Esophagus (tissue), 2 donors: ENCODE data around the gene KIF18B. TPM values are rescaled to one million over a fixed set of nuclear protein-coding genes. Genes with fewer than 3 reads are reported as not detected.

Experiments
- H3K27ac ChIP-seq, 2 donors: one replicate each; pipeline ENCODE4 v1.5.1; 2013; ENCODE audit warnings: low read depth in 2 of 2, mild to moderate bottlenecking in 2 of 2, inconsistent platforms in 1 of 2, low read length in 1 of 2, moderate library complexity in 1 of 2
- H3K27me3 ChIP-seq, 2 donors: one replicate each; pipeline ENCODE4 v1.6.1; 2013; ENCODE audit warnings: low read length in 2 of 2, control low read depth in 1 of 2, mild to moderate bottlenecking in 1 of 2; ENCODE audit not compliant: insufficient read depth in 2 of 2, control insufficient read depth in 1 of 2
- H3K36me3 ChIP-seq, 2 donors: one replicate each; pipeline ENCODE4 v1.6.1; 2013; ENCODE audit warnings: low read length in 1 of 2; ENCODE audit not compliant: control insufficient read depth in 2 of 2, insufficient read depth in 2 of 2
- H3K4me1 ChIP-seq, 2 donors: one replicate each; pipeline ENCODE4 v1.6.1; 2013; ENCODE audit warnings: low read length in 1 of 2; ENCODE audit not compliant: control insufficient read depth in 2 of 2, insufficient read depth in 2 of 2
- H3K4me3 ChIP-seq, 2 donors: one replicate each; pipeline ENCODE4 v1.5.1; 2013; ENCODE audit warnings: low read length in 2 of 2, mild to moderate bottlenecking in 2 of 2, low read depth in 1 of 2, moderate library complexity in 1 of 2
- H3K9me3 ChIP-seq, 2 donors: one replicate each; pipeline ENCODE4 v1.6.1; 2013; ENCODE audit warnings: mild to moderate bottlenecking in 2 of 2, low read depth in 1 of 2, low read length in 1 of 2, moderate library complexity in 1 of 2; ENCODE audit not compliant: control insufficient read depth in 2 of 2, insufficient read depth in 1 of 2
- WGBS, 2 donors: extraction: QIAGEN DNeasy Blood & Tissue Kit; methylation state at CpG; one replicate each; pipeline ENCODE4 v1.1.7; 2013; 5-methylcytosine and 5-hydroxymethylcytosine counted together
- polyA plus RNA-seq, 2 donors: library from polyadenylated mRNA; stranded (reverse); fragments of 200-250 nt; gene quantifications; one replicate each; pipeline ENCODE4 v1.2.3, GENCODE V29; 2013
- donor health status: healthy with polysubstance abuse.
- donor health status: Bipolar disorder and iron deficiency.

Gene KIF18B
- polyA plus RNA-seq, 2 donors = 4.3 to 7.3 TPM

DNA sequence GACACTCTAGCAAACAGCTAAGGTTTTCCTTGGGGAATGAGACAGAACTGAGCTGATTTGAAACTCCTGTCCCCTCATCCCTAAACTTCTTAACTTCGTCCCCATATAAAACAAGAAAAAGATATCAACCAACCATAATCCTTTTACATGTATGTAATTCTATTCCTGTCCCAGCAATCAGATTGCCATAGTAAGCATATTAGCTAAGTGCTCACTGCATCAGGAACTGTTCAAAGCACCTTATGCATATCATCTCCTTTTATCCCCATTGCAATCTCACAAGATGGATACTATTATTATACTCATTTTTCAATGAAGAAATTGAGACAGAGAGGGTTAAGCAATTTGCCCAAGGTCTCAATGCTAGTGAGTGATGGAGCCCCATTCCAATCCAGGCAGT, 6.8 kb downstream of the KIF18B start:
- Histone ChIP-seq H3K27me3 (no peaks in the 10 kb centered on the region), H3K4me1 (peaks cover 0 to 6% of the 10 kb centered on the region in 2 donors), H3K27ac (no peak overlapping the region), H3K9me3 (no peaks in the 10 kb centered on the region), H3K36me3 (no peaks in the 10 kb centered on the region), H3K4me3 (no peak overlapping the region)
- WGBS, 2 donors = 72 to 77% methylated on average over 1 of the region's 1 CpG

DNA sequence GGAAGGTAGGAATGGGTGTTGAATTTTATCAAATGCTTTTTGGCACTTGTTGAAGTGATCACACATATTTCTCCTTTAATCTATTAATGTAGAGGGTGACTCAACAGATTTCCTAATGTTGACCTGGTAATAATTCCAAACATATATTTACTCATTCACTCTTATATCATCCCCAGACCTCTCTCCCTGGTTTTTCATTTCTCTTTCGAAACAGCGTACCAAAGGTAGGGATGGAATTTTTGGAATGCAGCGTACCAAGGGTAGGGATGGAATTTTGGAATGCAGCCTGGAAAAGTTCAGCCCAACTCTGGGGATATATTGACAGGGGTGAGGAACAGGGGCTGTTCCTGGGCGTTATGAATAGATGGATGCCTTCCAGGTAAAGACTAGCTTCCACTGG, 7.3 kb downstream of the KIF18B start:
- Histone ChIP-seq H3K36me3 (no peaks in the 10 kb centered on the region), H3K9me3 (no peaks in the 10 kb centered on the region), H3K4me3 (no peak overlapping the region), H3K27me3 (no peaks in the 10 kb centered on the region), H3K4me1 (peaks cover 0 to 6% of the 10 kb centered on the region in 2 donors), H3K27ac (no peak overlapping the region)
- WGBS, 2 donors = 60 to 70% methylated on average over 4 of the region's 4 CpGs

DNA sequence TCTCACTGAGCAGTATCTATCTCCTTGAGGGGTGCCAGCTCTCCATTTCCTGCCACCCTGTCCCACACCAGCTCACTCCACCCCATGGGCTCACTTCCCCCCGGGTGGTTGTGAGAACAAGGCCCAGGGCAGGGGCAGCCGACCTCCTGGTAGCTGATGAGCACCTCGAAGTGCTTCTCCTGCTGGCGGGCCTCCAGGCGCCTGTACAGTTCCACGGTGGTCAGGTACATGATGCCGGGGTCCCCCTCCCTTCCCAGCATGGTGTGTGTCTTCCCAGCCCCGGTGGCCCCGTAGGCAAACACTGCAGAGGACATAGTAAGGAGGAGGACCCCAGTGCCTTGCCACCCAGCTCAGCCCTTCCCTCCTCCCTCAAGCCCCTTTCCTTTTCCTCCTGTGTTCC, 12.5 kb downstream of the KIF18B start:
- H3K36me3 ChIP-seq = peaks cover 0 to 2% of the 10 kb centered on the region in 2 donors
- H3K27ac ChIP-seq = no peak overlapping the region
- WGBS, 2 donors = 93 to 94% methylated on average over 9 of the region's 9 CpGs

DNA sequence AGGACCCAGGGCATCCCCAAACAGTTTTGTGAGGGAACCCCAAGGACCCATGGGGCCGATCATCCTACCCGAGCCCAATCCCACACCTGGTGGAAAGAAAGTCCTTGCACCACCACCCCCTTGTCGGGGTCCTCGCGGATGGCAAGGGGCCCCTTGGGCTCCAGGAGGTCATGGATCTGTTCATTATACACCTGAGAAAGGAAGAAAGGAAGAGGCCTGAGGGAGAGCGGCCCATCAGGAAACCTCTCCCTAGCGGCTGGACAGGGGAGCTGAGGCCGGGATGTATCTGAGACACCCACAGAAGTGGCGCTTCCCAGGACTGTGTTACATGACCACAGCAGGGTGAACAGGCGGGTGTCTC, 12.8 kb downstream of the KIF18B start:
- no peak overlapping the region for H3K27ac ChIP-seq
- WGBS, 2 donors = 96 to 97% methylated on average over 10 of the region's 10 CpGs
- H3K9me3 ChIP-seq = no peaks in the 10 kb centered on the region
- no peak overlapping the region for H3K4me3 ChIP-seq
- H3K27me3 ChIP-seq = no peaks in the 10 kb centered on the region
- H3K4me1 ChIP-seq = no peaks in the 10 kb centered on the region
- peaks cover 0 to 2% of the 10 kb centered on the region in 2 donors for H3K36me3 ChIP-seq

More for the DNA sequence above, 12.5 kb downstream of the KIF18B start:
- Histone ChIP-seq H3K9me3 (no peaks in the 10 kb centered on the region), H3K4me1 (no peaks in the 10 kb centered on the region), H3K4me3 (no peak overlapping the region), H3K27me3 (no peaks in the 10 kb centered on the region)

DNA sequence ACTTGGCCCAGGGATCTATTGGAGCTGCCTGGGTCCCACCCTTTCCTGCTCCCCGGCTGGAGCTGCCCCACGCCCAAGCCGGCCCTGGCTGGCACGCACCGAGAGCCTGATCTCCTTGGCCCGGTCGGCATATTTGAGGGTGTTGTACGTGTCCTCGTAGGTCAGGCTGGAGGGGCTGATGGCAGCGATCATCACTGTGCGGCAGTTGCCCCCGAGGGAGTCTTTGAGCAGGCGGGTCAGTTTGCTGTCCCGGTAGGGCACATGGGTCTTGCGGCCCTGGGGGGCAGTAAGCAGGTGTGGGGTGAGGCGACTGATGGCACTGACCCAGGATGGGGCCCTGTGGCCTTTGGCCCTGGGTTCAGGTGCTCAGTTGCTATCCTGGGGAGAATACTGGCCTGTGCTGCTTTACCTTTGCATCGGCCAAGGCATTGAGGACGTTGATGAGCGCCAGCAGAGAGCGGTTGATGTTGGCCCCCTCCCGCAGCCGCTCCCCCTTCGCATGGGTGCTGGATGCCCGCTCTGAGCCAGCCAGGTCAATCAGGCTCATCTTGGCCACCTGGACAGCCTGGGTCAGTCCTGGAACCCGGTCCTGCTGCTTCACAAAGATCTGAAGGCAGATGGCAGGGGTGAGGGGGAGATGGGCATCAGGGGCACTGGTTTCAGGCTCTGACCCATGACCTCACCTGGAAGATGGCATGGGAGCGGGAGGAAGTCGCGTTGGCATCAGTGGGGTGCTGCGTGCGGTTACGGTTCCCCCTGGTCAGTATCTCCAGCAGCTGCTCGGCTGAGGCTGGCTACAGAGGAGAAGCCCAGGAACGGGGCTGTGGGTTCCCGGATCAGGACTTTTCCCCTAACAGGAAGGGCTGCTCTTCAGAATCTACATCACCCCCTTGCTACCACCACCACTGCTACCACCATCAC, 13.5 kb downstream of the KIF18B start:
- no peaks in the 10 kb centered on the region for H3K9me3 ChIP-seq
- peaks cover 0 to 2% of the 10 kb centered on the region in 2 donors for H3K36me3 ChIP-seq
- H3K27me3 ChIP-seq = no peaks in the 10 kb centered on the region
- no peaks in the 10 kb centered on the region for H3K4me1 ChIP-seq
- no peak overlapping the region for H3K27ac ChIP-seq
- H3K4me3 ChIP-seq = no peak overlapping the region
- WGBS, 2 donors = 93 to 94% methylated on average over 34 of the region's 34 CpGs

DNA sequence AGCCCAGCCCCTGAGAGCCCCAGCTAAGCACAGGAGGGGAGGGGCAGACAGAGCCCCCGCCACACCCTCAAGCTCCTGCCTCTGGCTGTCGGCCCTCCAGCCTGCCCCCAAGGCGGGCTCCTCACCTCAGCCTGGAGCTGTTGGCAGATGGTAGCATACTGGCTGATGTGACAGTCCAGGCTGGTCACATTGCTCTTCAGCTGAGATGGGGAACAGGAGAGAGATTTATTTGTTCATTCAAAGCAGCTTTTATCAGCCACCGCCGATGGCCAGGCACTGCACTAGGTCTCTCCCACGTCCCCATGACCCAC, 14.8 kb downstream of the KIF18B start:
- WGBS, 2 donors = 92 to 95% methylated on average over 6 of the region's 6 CpGs
- no peaks in the 10 kb centered on the region for H3K9me3 ChIP-seq
- no peak overlapping the region for H3K4me3 ChIP-seq
- H3K4me1 ChIP-seq = no peaks in the 10 kb centered on the region
- H3K27ac ChIP-seq = no peak overlapping the region
- no peaks in the 10 kb centered on the region for H3K27me3 ChIP-seq
- H3K36me3 ChIP-seq = peaks cover 0 to 4% of the 10 kb centered on the region in 2 donors

DNA sequence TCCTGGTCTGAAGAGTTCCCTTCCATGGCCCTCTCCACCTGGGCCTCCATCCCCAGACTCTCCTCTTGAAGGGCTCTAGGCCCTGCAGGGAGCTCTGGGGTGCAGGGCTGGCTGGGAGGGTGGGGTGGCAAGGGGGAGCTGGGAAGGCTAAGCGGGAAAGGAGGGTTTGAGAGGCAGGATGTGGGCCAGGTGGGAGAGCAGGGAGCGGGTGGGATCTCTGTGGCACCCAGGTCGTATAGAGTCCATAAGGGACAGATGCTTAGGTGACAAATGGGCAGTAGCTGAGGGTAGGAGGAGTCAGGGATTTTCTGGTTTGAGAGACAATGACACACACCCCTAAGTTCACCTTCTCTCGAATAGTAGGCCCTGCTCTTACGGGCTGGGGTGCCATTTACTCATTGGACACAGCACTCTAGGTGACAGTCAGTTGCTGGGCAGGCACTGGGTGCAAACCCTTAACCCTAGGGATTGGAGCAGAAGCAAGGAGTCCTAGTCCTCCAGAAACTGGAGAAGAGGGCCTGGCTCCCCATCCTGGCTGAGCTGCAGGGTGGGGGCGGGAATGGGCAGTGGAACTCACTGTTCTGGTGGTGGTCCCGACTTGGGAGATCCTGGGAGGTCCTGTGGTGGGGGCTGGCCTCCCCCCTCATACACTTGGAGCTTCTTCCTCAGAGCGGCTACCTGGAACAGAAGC, 15.3 kb downstream of the KIF18B start:
- H3K4me3 ChIP-seq = no peak overlapping the region
- H3K36me3 ChIP-seq = peaks cover 0 to 5% of the 10 kb centered on the region in 2 donors
- no peaks in the 10 kb centered on the region for H3K9me3 ChIP-seq
- H3K27me3 ChIP-seq = no peaks in the 10 kb centered on the region
- no peak overlapping the region for H3K27ac ChIP-seq
- H3K4me1 ChIP-seq = no peaks in the 10 kb centered on the region
- 92 to 94% methylated on average over 8 of the region's 8 CpGs for WGBS, 2 donors

DNA sequence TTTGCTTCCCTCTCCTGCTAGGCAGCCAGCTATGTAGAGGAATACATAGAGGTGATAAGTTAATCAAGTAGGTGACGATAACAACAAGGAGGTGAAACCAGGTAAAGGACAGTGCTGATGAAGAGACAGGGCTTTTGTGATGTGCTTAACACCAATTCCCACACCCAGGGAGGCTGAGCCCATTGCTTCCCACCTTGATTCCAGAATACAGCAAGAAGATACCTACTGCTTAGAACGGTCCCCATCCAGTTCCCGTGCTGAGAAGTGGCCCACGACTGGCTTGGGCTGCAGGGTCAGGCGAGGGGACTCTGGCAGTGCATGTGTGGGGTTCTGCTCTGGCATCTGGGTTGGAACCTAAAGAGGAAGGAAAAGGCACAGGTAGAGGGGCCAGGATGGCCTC, 16.2 kb downstream of the KIF18B start:
- WGBS, 2 donors = 92 to 96% methylated on average over 5 of the region's 5 CpGs
- Histone ChIP-seq H3K27ac (no peak overlapping the region), H3K9me3 (no peaks in the 10 kb centered on the region), H3K4me3 (no peak overlapping the region), H3K36me3 (peaks cover 0 to 6% of the 10 kb centered on the region in 2 donors), H3K27me3 (no peaks in the 10 kb centered on the region), H3K4me1 (no peaks in the 10 kb centered on the region)

DNA sequence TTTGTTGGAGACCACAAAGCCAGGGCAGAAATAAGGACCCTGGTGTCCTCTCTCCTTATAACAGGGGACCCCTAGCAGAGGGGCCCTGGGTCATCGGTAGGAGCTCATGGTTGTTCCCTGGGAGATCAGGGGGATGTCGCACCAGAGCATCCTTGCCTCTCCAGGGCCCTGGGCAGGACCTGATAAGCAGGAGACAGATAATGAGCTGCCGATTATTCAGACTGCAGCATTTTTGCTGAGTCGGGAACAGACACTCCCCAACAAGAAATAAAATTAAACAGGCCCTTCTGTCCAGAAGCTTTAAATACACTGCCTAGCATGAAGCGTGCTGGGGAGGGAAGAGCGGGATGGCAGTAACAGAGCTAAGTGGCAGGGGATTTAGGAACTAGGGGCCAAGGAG, 16.9 kb downstream of the KIF18B start:
- Histone ChIP-seq H3K36me3 (peaks cover 0 to 6% of the 10 kb centered on the region in 2 donors), H3K27ac (no peak overlapping the region), H3K27me3 (no peaks in the 10 kb centered on the region), H3K4me1 (no peaks in the 10 kb centered on the region), H3K9me3 (no peaks in the 10 kb centered on the region), H3K4me3 (no peak overlapping the region)
- 87 to 90% methylated on average over 6 of the region's 6 CpGs for WGBS, 2 donors
